ENCODE data around the gene LCAT.
A peak's percentile ranks its signal among the peaks of the same experiment; 100 is the strongest.

The LCAT gene

GRCh38 chr16:67967183-67967957 lies 23.4 kb upstream of the LCAT start:
- TF ChIP-seq ZFX (IDR thresholded peaks at IDR 0.05; ENCODE audit: borderline replicate concordance): no peak
- peak overlapping the region; percentile 64 for H3K27ac ChIP-seq

- 0 out of 2 replicates have a peak overlapping the region, but pooled peaks have one; percentile 1 for H3K27ac ChIP-seq
Observed at GRCh38 chr16:67966549-67967182, 22.7 kb upstream of the LCAT start.

GRCh38 chr16:67965668-67966548 lies 22.0 kb upstream of the LCAT start:
- TF ChIP-seq CTCF (IDR thresholded peaks at IDR 0.05): no peak
- TF ChIP-seq ZFX (IDR thresholded peaks at IDR 0.05; ENCODE audit: borderline replicate concordance): no peak
- H3K27ac ChIP-seq: 0 out of 2 replicates have a peak overlapping the region, but pooled peaks have one; percentile 1

More at GRCh38 chr16:67966549-67967182, 22.7 kb upstream of the LCAT start:
- TF ChIP-seq CTCF (IDR thresholded peaks at IDR 0.05) (no peak), ZFX (IDR thresholded peaks at IDR 0.05; ENCODE audit: borderline replicate concordance) (no peak)

GRCh38 chr16:67964477-67965131 lies 20.7 kb upstream of the LCAT start:
- H3K27ac ChIP-seq: no peak overlapping the region
- no peak for TF ChIP-seq ZFX (IDR thresholded peaks at IDR 0.05; ENCODE audit: borderline replicate concordance)
- TF ChIP-seq CTCF (IDR thresholded peaks at IDR 0.05): no peak

GRCh38 chr16:67963662-67964321 lies 19.9 kb upstream of the LCAT start:
- TF ChIP-seq CTCF (IDR thresholded peaks at IDR 0.05) (no peak), ZFX (IDR thresholded peaks at IDR 0.05; ENCODE audit: borderline replicate concordance) (no peak)
- no peak overlapping the region for H3K27ac ChIP-seq

GRCh38 chr16:67963292-67963661 lies 19.4 kb upstream of the LCAT start:
- TF ChIP-seq ZFX (IDR thresholded peaks at IDR 0.05; ENCODE audit: borderline replicate concordance) (no peak), CTCF (IDR thresholded peaks at IDR 0.05) (no peak)
- no peak overlapping the region for H3K27ac ChIP-seq

- no peak overlapping the region for H3K27ac ChIP-seq
- TF ChIP-seq CTCF (IDR thresholded peaks at IDR 0.05): no peak
- no peak for TF ChIP-seq ZFX (IDR thresholded peaks at IDR 0.05; ENCODE audit: borderline replicate concordance)
Observed at GRCh38 chr16:67962135-67962534, 18.2 kb upstream of the LCAT start.
